Measurements from ENCODE around the gene LAMB1.

The LAMB1 gene

GRCh38 chr7:107977048-107977447 lies 25.9 kb downstream of the LAMB1 start:
- no peak overlapping the region for H3K4me3 Mint-ChIP-seq
- H3K27ac Mint-ChIP-seq, result no peak overlapping the region
- H3K27me3 Mint-ChIP-seq (ENCODE audit: low read depth), result no peaks in the 10 kb centered on the region
- H3K9me3 Mint-ChIP-seq, result no peaks in the 10 kb centered on the region
- TF ChIP-seq CTCF (IDR thresholded peaks at IDR 0.05; ENCODE audit: unreplicated experiment in 3 of 3), result no peak
- peaks cover 76% of the 10 kb centered on the region for H3K36me3 Mint-ChIP-seq (ENCODE audit: low read depth)
- H3K4me1 Mint-ChIP-seq, result peaks cover 28% of the 10 kb centered on the region

DNA sequence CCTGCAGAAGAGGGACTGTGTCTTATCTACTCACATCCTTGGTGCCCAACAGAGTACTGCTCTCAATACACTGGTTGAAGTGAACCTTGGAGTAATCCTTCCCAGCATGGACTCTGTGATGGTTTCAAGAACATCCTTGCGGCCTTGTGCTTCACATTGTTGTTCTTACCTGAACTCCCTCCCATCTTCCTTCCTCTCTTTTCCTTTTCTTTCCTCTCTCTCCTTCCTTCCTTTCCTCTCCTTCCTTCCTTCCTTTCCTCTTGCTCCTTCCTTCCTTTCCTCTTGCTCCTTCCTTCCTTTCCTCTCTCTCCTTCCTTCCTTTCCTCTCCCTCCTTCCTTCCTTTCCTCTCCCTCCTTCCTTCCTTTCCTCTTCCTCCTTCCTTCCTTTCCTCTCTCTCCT lies 26.3 kb downstream of the LAMB1 start:
- Mint-ChIP-seq H3K4me3 (no peak overlapping the region), H3K27me3 (ENCODE audit: low read depth) (no peaks in the 10 kb centered on the region), H3K27ac (no peak overlapping the region), H3K4me1 (peaks cover 28% of the 10 kb centered on the region), H3K36me3 (ENCODE audit: low read depth) (peaks cover 76% of the 10 kb centered on the region), H3K9me3 (no peaks in the 10 kb centered on the region)
- TF ChIP-seq CTCF (IDR thresholded peaks at IDR 0.05; ENCODE audit: unreplicated experiment in 3 of 3), result no peak

GRCh38 chr7:107975394-107976013 lies 27.5 kb downstream of the LAMB1 start:
- Mint-ChIP-seq H3K4me3 (no peak overlapping the region), H3K27ac (no peak overlapping the region), H3K4me1 (peaks cover 29% of the 10 kb centered on the region), H3K9me3 (no peaks in the 10 kb centered on the region), H3K27me3 (ENCODE audit: low read depth) (no peaks in the 10 kb centered on the region), H3K36me3 (ENCODE audit: low read depth) (peaks cover 79% of the 10 kb centered on the region)
- TF ChIP-seq CTCF (IDR thresholded peaks at IDR 0.05; ENCODE audit: unreplicated experiment in 3 of 3), result no peak

GRCh38 chr7:107973861-107974260 lies 29.1 kb downstream of the LAMB1 start:
- H3K36me3 Mint-ChIP-seq (ENCODE audit: low read depth), result peaks cover 80% of the 10 kb centered on the region
- H3K27me3 Mint-ChIP-seq (ENCODE audit: low read depth), result no peaks in the 10 kb centered on the region
- H3K27ac Mint-ChIP-seq, result no peak overlapping the region
- no peaks in the 10 kb centered on the region for H3K9me3 Mint-ChIP-seq
- no peak for TF ChIP-seq CTCF (IDR thresholded peaks at IDR 0.05; ENCODE audit: unreplicated experiment in 3 of 3)
- H3K4me3 Mint-ChIP-seq, result no peak overlapping the region
- peaks cover 38% of the 10 kb centered on the region for H3K4me1 Mint-ChIP-seq

DNA sequence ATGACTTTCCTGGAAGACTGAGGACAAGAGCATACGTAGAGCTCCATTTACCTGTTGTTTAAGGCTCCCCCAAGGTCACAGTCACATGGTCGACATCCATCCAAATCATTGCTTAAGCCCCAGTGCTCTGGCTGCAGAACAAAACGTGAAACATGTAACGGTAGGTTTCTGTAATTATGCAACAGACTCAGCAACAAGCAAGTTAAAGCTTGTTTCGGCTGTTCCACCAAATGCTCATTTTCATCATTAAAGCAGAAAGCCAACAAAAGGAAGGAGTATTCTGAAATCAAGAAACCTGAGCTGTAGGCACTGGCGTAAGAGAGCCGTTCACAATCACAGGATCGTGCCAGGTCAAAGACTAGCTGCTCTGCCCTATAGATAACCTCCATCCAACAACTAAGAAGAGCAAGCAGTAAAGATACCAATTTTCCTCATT lies 30.0 kb downstream of the LAMB1 start:
- H3K9me3 Mint-ChIP-seq, result no peaks in the 10 kb centered on the region
- peaks cover 38% of the 10 kb centered on the region for H3K4me1 Mint-ChIP-seq
- H3K36me3 Mint-ChIP-seq (ENCODE audit: low read depth), result peaks cover 76% of the 10 kb centered on the region
- no peaks in the 10 kb centered on the region for H3K27me3 Mint-ChIP-seq (ENCODE audit: low read depth)
- peak overlapping the region in 1 of 3 experiments; percentile 15 for H3K4me3 Mint-ChIP-seq
- H3K27ac Mint-ChIP-seq, result peak overlapping the region; percentile 86 to 95 (median 88)
- no peak for TF ChIP-seq CTCF (IDR thresholded peaks at IDR 0.05; ENCODE audit: unreplicated experiment in 3 of 3)

- Mint-ChIP-seq H3K4me1 (peaks cover 38% of the 10 kb centered on the region), H3K4me3 (peak overlapping the region in 1 of 3 experiments; percentile 34), H3K36me3 (ENCODE audit: low read depth) (peaks cover 67% of the 10 kb centered on the region), H3K9me3 (no peaks in the 10 kb centered on the region), H3K27me3 (ENCODE audit: low read depth) (no peaks in the 10 kb centered on the region), H3K27ac (peak overlapping the region; percentile 86 to 95 (median 88))
- TF ChIP-seq CTCF (IDR thresholded peaks at IDR 0.05; ENCODE audit: unreplicated experiment in 3 of 3), result no peak
These were observed 30.9 kb downstream of the LAMB1 start for GRCh38 chr7:107972075-107972482.
